A549 (cell line): ENCODE results near the gene PRR19. TPM values are rescaled to one million over a fixed set of nuclear protein-coding genes. Genes with fewer than 3 reads are reported as not detected.
"Not testable (repeated sequence)": the region's sequence is repeated elsewhere in the genome, so short reads cannot be mapped to it uniquely, and the experiment has no call there.

Experiments used
- ATAC-seq, 2 experiments: fragments of 200-7000 bp in 1 of 2; fragments of >200 bp in 1 of 2; cut with Nextera tagmentation in 1 of 2; cut with Tn5 transposase in 1 of 2; 3 replicates each; pipeline versions ENCODE4 v1.8.0 to v1.9.1; 2018 to 2020; ENCODE audit warnings: mild to moderate bottlenecking in 1 of 2, moderate library complexity in 1 of 2
- CTCF ChIA-PET: fragments of 300-600 bp; sonication (Branson Sonifier 250); formaldehyde crosslinking; extraction: SDS; loops from one replicate; lab custom pipeline; 2021; ENCODE audit warnings: antibody characterized with exemption, inconsistent platforms; lab: Yijun Ruan, JAX
- POLR2A ChIA-PET: fragments of 350-600 bp; formaldehyde crosslinking; extraction: SDS; loops from one replicate; lab custom pipeline; 2021; ENCODE audit warnings: antibody characterized with exemption, inconsistent platforms; lab: Yijun Ruan, JAX
- DNase-seq, 2 experiments: peaks; one replicate each; pipeline versions ENCODE4 v3.0.0 to v3.0.0-alpha.2; 2011 to 2016; ENCODE audit warnings: low read depth in 1 of 2, low spot score in 1 of 2
- FAIRE-seq: peaks from 2 replicates; lab custom pipeline; 2011; peaks lifted over from hg19 to GRCh38; lab: Jason Lieb, UNC
- H3K27ac ChIP-seq, 2 experiments: fragments of >200 bp; sonication (Bioruptor Twin); formaldehyde crosslinking; 3 replicates each; pipeline ENCODE4 v1.5.1; 2016 to 2017
- H3K4me1 ChIP-seq: fragments of >200 bp; sonication (Bioruptor Twin); formaldehyde crosslinking; 3 replicates; pipeline ENCODE4 v1.6.1; 2016
- H3K4me2 ChIP-seq: fragments of >200 bp; sonication (Bioruptor Twin); formaldehyde crosslinking; 3 replicates; pipeline ENCODE4 v1.6.1; 2016
- H3K4me3 ChIP-seq: fragments of >200 bp; sonication (Bioruptor Twin); formaldehyde crosslinking; 3 replicates; pipeline ENCODE4 v1.5.1; 2016
- H3K9me3 ChIP-seq: fragments of >200 bp; sonication (Bioruptor Twin); formaldehyde crosslinking; 3 replicates; pipeline ENCODE4 v1.6.1; 2016
- ATOH8 ChIP-seq: fragments of 250-450 bp; sonication (Bioruptor Pico); IDR thresholded peaks from 2 replicates; pipeline ENCODE4 v1.5.0; 2020; ENCODE audit warnings: low read depth, mild to moderate bottlenecking, moderate library complexity
- CEBPB ChIP-seq, 2 experiments: fragments of >200 bp in 1 of 2; sonication (Bioruptor Twin) in 1 of 2; formaldehyde crosslinking in 1 of 2; IDR thresholded peaks; 2 replicates each; pipeline ENCODE4 v1.6.1; 2012 to 2016
- CTCF ChIP-seq: fragments of >200 bp; sonication (Bioruptor Twin); formaldehyde crosslinking; IDR thresholded peaks from 3 replicates; pipeline ENCODE4 v1.5.1; 2016
- E2F6 ChIP-seq: IDR thresholded peaks from 2 replicates; pipeline ENCODE4 v1.6.1; 2012; ENCODE audit warnings: low read depth, borderline replicate concordance
- EHF ChIP-seq: fragments of 250-450 bp; sonication (Bioruptor Pico); IDR thresholded peaks from 2 replicates; pipeline ENCODE4 v1.5.0; 2020; ENCODE audit warnings: mild to moderate bottlenecking
- JUN ChIP-seq, 2 experiments: fragments of >200 bp; sonication (Bioruptor Twin); formaldehyde crosslinking; IDR thresholded peaks; 2 replicates in 1 of 2; 3 replicates in 1 of 2; pipeline ENCODE4 v1.6.1; 2016 to 2017
- KDM1A ChIP-seq: fragments of 200-600 bp; sonication (generic); IDR thresholded peaks from 2 replicates; pipeline ENCODE4 v1.6.1; 2016; ENCODE audit warnings: low read depth, mild to moderate bottlenecking
- MAFK ChIP-seq: fragments of 450-650 bp; IDR thresholded peaks from 2 replicates; pipeline ENCODE4 v1.6.1; 2014; ENCODE audit not compliant: partially characterized antibody
- NR3C1 ChIP-seq: fragments of >200 bp; sonication (Bioruptor Twin); formaldehyde crosslinking; IDR thresholded peaks from 3 replicates; pipeline ENCODE4 v1.6.1; 2017
- RCOR1 ChIP-seq: fragments of 150-350 bp; IDR thresholded peaks from 2 replicates; pipeline ENCODE4 v1.6.1; 2014; ENCODE audit warnings: antibody characterized with exemption, low read length, low read depth
- RFX5 ChIP-seq: fragments of 450-650 bp; IDR thresholded peaks from 2 replicates; pipeline ENCODE4 v1.7.1; 2014; ENCODE audit warnings: antibody characterized with exemption, mild to moderate bottlenecking, moderate library complexity
- TP53 ChIP-seq: fragments of 250-450 bp; sonication (Bioruptor Pico); IDR thresholded peaks from 2 replicates; pipeline ENCODE4 v1.5.0; 2021; ENCODE audit warnings: mild to moderate bottlenecking, moderate library complexity
- USF2 ChIP-seq: fragments of 450-650 bp; IDR thresholded peaks from 2 replicates; pipeline ENCODE4 v1.6.1; 2014; ENCODE audit warnings: antibody characterized with exemption
- ZFP36 ChIP-seq: fragments of 450-650 bp; IDR thresholded peaks from 2 replicates; pipeline ENCODE4 v1.6.1; 2014; ENCODE audit warnings: borderline replicate concordance; ENCODE audit not compliant: partially characterized antibody
- WGBS: methylation state at CpG from one replicate; pipeline ENCODE4 v1.1.6; 2017; ENCODE audit errors: missing lambda C conversion rate; 5-methylcytosine and 5-hydroxymethylcytosine counted together
- polyA plus RNA-seq, 4 experiments: library from polyadenylated mRNA; depleted of rRNA in 3 of 4; stranded (reverse); fragments of >200 nt; fragmentation: RNase III in 1 of 4; extraction: RNeasy Plus Mini Kit Qiagen cat#74134 plus additional on column Dnase treatment in 1 of 4; gene quantifications; 2 replicates in 3 of 4; 3 replicates in 1 of 4; pipeline ENCODE4 v1.2.3, GENCODE V29; 2011 to 2017

Gene PRR19
- polyA plus RNA-seq, 2 of the 4 experiments (the other 2 are of a cell fraction) = 1.1 to 4.5 TPM

- H3K27ac ChIP-seq = no peak overlapping the region
- no peak overlapping the region for H3K4me2 ChIP-seq
- no peaks in the 10 kb centered on the region for H3K4me1 ChIP-seq
- peak; percentile 70 for FAIRE-seq
- no peaks in the 10 kb centered on the region for H3K9me3 ChIP-seq
- TF ChIP-seq ZFP36 (no peak), RCOR1 (no peak), EHF (no peak), RFX5 (no peak), ATOH8 (CRISPR knock-in tag) (no peak), TP53 (CRISPR knock-in tag) (no peak), CTCF (no peak), NR3C1 (no peak), CEBPB (IDR thresholded peaks at IDR 0.05) (no peak), USF2 (no peak)
- TF ChIP-seq, all 56 proteins: peak for 0
- ChIA-PET POLR2A (no interaction called here), CTCF (interaction anchor here (0.7 to 3.7 kb wide), 7 partner anchors 8 to 227 kb away, joined by 3 to 12 read pairs (median 5); no protein-coding TSS in a partner anchor)
- no peak for ATAC-seq
- no peak for DNase-seq
- H3K4me3 ChIP-seq = no peak overlapping the region
- WGBS = 84% methylated on average over 7 of the region's 7 CpGs
These were observed 33.5 kb downstream of the PRR19 start for GRCh38 chr19:42335374-42335936.

- no peaks in the 10 kb centered on the region for H3K9me3 ChIP-seq
- TF ChIP-seq E2F6 (no peak), JUN (IDR thresholded peaks at IDR 0.05) (no peak), CTCF (no peak), ZFP36 (no peak), MAFK (no peak), KDM1A (no peak)
- H3K4me2 ChIP-seq = no peak overlapping the region
- ATAC-seq = 0 out of 6 replicates have a peak, but pooled peaks of 1 of the 2 experiments have one; percentile 20
- no peak overlapping the region for H3K4me3 ChIP-seq
- H3K4me1 ChIP-seq = no peaks in the 10 kb centered on the region
- WGBS = 87% methylated on average over 19 of the region's 19 CpGs
- H3K27ac ChIP-seq = no peak overlapping the region
- CTCF ChIA-PET = interaction anchor here (0.7 to 3.7 kb wide), 9 partner anchors 9 to 228 kb away, joined by 3 to 12 read pairs (median 3); no protein-coding TSS in a partner anchor
- no peak for FAIRE-seq
- POLR2A ChIA-PET = no interaction called here
- no peak for DNase-seq
These were observed 34.0 kb downstream of the PRR19 start for GRCh38 chr19:42335971-42336370.

- H3K4me2 ChIP-seq, H3K4me1 ChIP-seq, H3K9me3 ChIP-seq, H3K27ac ChIP-seq, ATAC-seq, DNase-seq, H3K4me3 ChIP-seq, POLR2A ChIA-PET: not testable (repeated sequence)
- 84% methylated on average over 7 of the region's 7 CpGs for WGBS
- CTCF ChIA-PET = interaction anchor here (0.8 to 1.0 kb wide), 2 partner anchors 61 to 162 kb away, joined by 3 read pairs; no protein-coding TSS in a partner anchor
- FAIRE-seq = peak; percentile 91
These were observed 37.4 kb downstream of the PRR19 start for GRCh38 chr19:42339126-42339860.
